Body of pancreas (tissue), 4 donors: ENCODE data around the gene TMEM109.

ENCODE experiments used
- CTCF ChIP-seq, 7 experiments: fragments of 450-650 bp in 4 of 7; fragments of 200-600 bp in 3 of 7; sonication (generic) in 3 of 7; IDR thresholded peaks; one replicate each; pipeline ENCODE4 v1.5.1; 2016 to 2019; ENCODE audit warnings: antibody characterized with exemption in 7 of 7
- POLR2A ChIP-seq, 3 donors: fragments of 450-650 bp; IDR thresholded peaks; one replicate each; pipeline ENCODE4 v1.6.1; 2016; ENCODE audit warnings: antibody characterized with exemption in 3 of 3, mild to moderate bottlenecking in 2 of 3

GRCh38 chr11:60966890-60967289 is 52.9 kb downstream of the TMEM109 start:
- TF ChIP-seq POLR2A (IDR thresholded peaks at IDR 0.05) (no peak), CTCF (IDR thresholded peaks at IDR 0.05) (no peak)
